Endodermal cell (in vitro differentiated cells): ENCODE measurements around the gene C5orf63. TPM values are rescaled to one million over a fixed set of nuclear protein-coding genes. Genes with fewer than 3 reads are reported as not detected.
A peak's percentile ranks its signal among the peaks of the same experiment; 100 is the strongest.

Experiments
- DNase-seq: peaks from one replicate; pipeline ENCODE4 v3.0.0-alpha.2; 2017
- H3K27ac ChIP-seq: 2 replicates; pipeline ENCODE4 v1.5.1; 2013; ENCODE audit warnings: mild to moderate bottlenecking, low read depth, low read length, moderate library complexity
- H3K27me3 ChIP-seq: 2 replicates; pipeline ENCODE4 v1.6.1; 2013; ENCODE audit warnings: mild to moderate bottlenecking, low read length, moderate library complexity; ENCODE audit not compliant: insufficient read depth, control insufficient read depth, poor library complexity, severe bottlenecking
- H3K36me3 ChIP-seq: 2 replicates; pipeline ENCODE4 v1.7.0; 2013; ENCODE audit warnings: mild to moderate bottlenecking, low read length, moderate library complexity; ENCODE audit not compliant: control insufficient read depth, insufficient read depth
- H3K4me1 ChIP-seq: one replicate; pipeline ENCODE4 v1.7.0; 2013; ENCODE audit warnings: low read length; ENCODE audit not compliant: control insufficient read depth, insufficient read depth
- H3K4me3 ChIP-seq: 2 replicates; pipeline ENCODE4 v1.5.1; 2013; ENCODE audit warnings: mild to moderate bottlenecking, low read length, moderate library complexity
- H3K9ac ChIP-seq: 2 replicates; pipeline ENCODE4 v1.6.1; 2013; ENCODE audit warnings: mild to moderate bottlenecking, low read length, moderate library complexity; ENCODE audit not compliant: poor library complexity, severe bottlenecking; ENCODE audit errors: extremely low read depth
- H3K9me3 ChIP-seq: 2 replicates; pipeline ENCODE4 v1.6.1; 2013; ENCODE audit warnings: mild to moderate bottlenecking, low read length, moderate library complexity; ENCODE audit not compliant: control insufficient read depth
- H3K27ac Mint-ChIP-seq: 2 replicates; pipeline ENCODE4 v1.8.0; 2020; ENCODE audit warnings: mixed read lengths
- H3K27me3 Mint-ChIP-seq: 2 replicates; pipeline ENCODE4 v1.8.0; 2021; ENCODE audit warnings: mild to moderate bottlenecking, mixed read lengths; ENCODE audit not compliant: insufficient read depth
- H3K36me3 Mint-ChIP-seq: 2 replicates; pipeline ENCODE4 v1.8.0; 2020; ENCODE audit warnings: low read depth, mixed read lengths
- H3K4me1 Mint-ChIP-seq: 2 replicates; pipeline ENCODE4 v1.8.0; 2020; ENCODE audit warnings: mixed read lengths
- H3K4me3 Mint-ChIP-seq: 2 replicates; pipeline ENCODE4 v1.8.0; 2020; ENCODE audit warnings: mild to moderate bottlenecking, moderate library complexity, mixed read lengths
- H3K9me3 Mint-ChIP-seq: 2 replicates; pipeline ENCODE4 v1.8.0; 2020; ENCODE audit warnings: mild to moderate bottlenecking, mixed read lengths
- CTCF ChIP-seq: fragments of 200-600 bp; sonication (generic); conservative IDR thresholded peaks from 2 replicates; pipeline ENCODE4 v1.5.0; 2021; ENCODE audit warnings: antibody characterized with exemption, mild to moderate bottlenecking
- WGBS, 2 experiments: methylation state at CpG; one replicate each; pipeline versions ENCODE4 v1.1.5 to v1.1.7; 2013; ENCODE audit warnings: missing lambda C conversion rate in 2 of 2, mixed read lengths in 1 of 2; ENCODE audit not compliant: insufficient coverage in 1 of 2, insufficient read length in 1 of 2; 5-methylcytosine and 5-hydroxymethylcytosine counted together
- total RNA-seq, 2 donors: library from RNA; stranded (reverse); fragmentation: NEBNext Ultra II Directional in 1 of 2; extraction: Animal tissue kit (Norgen Biotek cat#: 25700) in 1 of 2; gene quantifications; 2 replicates in 1 of 2; 3 replicates in 1 of 2; pipeline ENCODE4 v1.2.1, GENCODE V29; 2021

The C5orf63 gene
- total RNA-seq, 2 donors from 2014 or later = 0.86 to 9.4 TPM

DNA sequence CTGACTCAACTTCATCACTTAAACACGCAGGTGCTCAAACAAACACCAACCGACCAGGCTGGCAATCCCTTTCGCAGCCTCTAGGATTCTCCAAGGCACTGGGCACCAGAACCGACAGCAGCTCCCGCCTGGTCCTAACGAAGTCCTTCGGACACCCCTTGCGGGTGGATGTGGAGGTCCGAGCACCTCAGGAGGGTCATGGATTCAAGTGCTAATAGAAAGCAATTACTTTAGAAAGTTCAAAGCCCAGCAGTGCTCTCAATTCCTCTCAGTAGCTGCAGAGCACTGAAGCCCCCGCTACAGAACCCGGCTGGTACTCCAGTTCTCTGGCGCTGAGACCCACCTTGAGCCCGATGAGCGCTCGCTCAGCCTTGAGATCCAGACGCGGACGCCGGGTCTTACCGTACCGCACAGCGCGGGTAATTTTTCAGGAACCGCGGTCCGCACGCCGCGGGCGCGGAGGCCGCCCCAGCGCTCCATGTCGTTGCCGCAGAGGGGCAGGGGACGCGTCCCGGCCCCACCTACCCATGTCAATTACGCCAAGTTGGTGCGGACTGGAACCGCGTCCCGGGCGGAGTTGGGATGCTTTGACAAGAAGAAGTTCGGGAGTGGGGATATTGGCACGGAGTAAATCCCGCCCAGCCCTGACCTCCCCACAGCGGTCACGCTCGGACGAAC, 43.6 kb downstream of the C5orf63 start:
- WGBS, 2 experiments = 0 to 1% methylated on average over 23 to 51 of the region's 51 CpGs
- Mint-ChIP-seq H3K4me3 (peak overlapping the region; percentile 71), H3K27me3 (peaks cover 51% of the 10 kb centered on the region), H3K27ac (no peak overlapping the region), H3K36me3 (no peaks in the 10 kb centered on the region), H3K4me1 (peaks cover 19% of the 10 kb centered on the region), H3K9me3 (no peaks in the 10 kb centered on the region)
- no peak overlapping the region for H3K27ac ChIP-seq
- H3K9ac ChIP-seq = peak overlapping the region; percentile 56
- peak; percentile 73 for TF ChIP-seq CTCF
- H3K4me3 ChIP-seq = peak overlapping the region; percentile 93
- DNase-seq = peak; percentile 92
- no peaks in the 10 kb centered on the region for H3K9me3 ChIP-seq
- H3K36me3 ChIP-seq = no peaks in the 10 kb centered on the region
- peaks cover 13% of the 10 kb centered on the region for H3K27me3 ChIP-seq
- H3K4me1 ChIP-seq = peaks cover 13% of the 10 kb centered on the region

DNA sequence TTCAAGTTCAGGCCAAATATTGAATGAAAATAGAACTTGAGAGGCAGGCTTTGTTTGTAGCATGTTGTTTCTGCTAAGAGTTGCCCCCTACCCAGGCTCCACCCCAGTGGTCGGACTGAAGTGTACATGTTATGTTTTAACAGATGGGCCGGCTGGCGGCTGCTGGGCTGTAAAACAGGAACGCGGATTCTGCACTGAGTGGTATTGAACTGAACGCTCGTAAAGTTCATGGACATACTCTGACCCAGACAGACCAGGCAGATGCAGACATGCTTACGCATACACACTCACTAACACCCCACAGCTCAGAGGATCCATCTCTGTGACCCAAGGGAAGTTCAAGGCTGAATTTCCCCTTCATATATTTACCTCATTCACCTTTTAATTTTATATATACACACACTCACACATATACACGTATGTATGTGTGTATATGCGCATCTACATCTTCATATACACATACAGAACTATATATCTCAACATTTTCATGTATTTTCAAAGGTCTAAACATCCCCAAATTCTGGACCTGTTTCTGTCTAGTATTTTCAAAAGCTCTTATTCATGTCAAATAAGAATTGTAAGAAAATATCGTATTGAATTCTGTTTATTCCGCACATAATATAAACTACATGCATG, 44.4 kb downstream of the C5orf63 start:
- peaks cover 45% of the 10 kb centered on the region for H3K27me3 Mint-ChIP-seq
- Histone ChIP-seq H3K27ac (no peak overlapping the region), H3K36me3 (no peaks in the 10 kb centered on the region), H3K27me3 (peaks cover 13% of the 10 kb centered on the region), H3K4me3 (peak overlapping the region; percentile 93), H3K4me1 (peaks cover 13% of the 10 kb centered on the region), H3K9me3 (no peaks in the 10 kb centered on the region), H3K9ac (peak overlapping the region; percentile 8)
- WGBS, 2 experiments = 83 to 85% methylated on average over 8 to 12 of the region's 12 CpGs
- H3K36me3 Mint-ChIP-seq = no peaks in the 10 kb centered on the region
- H3K27ac Mint-ChIP-seq = no peak overlapping the region
- H3K4me3 Mint-ChIP-seq = peak overlapping the region; percentile 71
- DNase-seq = no peak
- no peaks in the 10 kb centered on the region for H3K9me3 Mint-ChIP-seq
- H3K4me1 Mint-ChIP-seq = peaks cover 19% of the 10 kb centered on the region
- no peak for TF ChIP-seq CTCF

- no peaks in the 10 kb centered on the region for H3K36me3 Mint-ChIP-seq
- WGBS, 2 experiments = 83 to 97% methylated on average over 1 of the region's 1 CpG
- H3K9me3 ChIP-seq = no peaks in the 10 kb centered on the region
- no peak for TF ChIP-seq CTCF
- peaks cover 13% of the 10 kb centered on the region for H3K4me1 ChIP-seq
- no peak overlapping the region for H3K4me3 Mint-ChIP-seq
- peak overlapping the region; percentile 93 for H3K4me3 ChIP-seq
- H3K27me3 ChIP-seq = peaks cover 8% of the 10 kb centered on the region
- H3K4me1 Mint-ChIP-seq = peaks cover 19% of the 10 kb centered on the region
- no peak overlapping the region for H3K9ac ChIP-seq
- H3K36me3 ChIP-seq = no peaks in the 10 kb centered on the region
- no peak overlapping the region for H3K27ac ChIP-seq
- H3K27me3 Mint-ChIP-seq = peaks cover 31% of the 10 kb centered on the region
- DNase-seq = no peak
- H3K27ac Mint-ChIP-seq = no peak overlapping the region
- H3K9me3 Mint-ChIP-seq = no peaks in the 10 kb centered on the region
Measured at GRCh38 chr5:127027539-127027938, 45.8 kb downstream of the C5orf63 start.
